ENCODE measurements around the gene FLNA. TPM values are rescaled to one million over a fixed set of nuclear protein-coding genes. Genes with fewer than 3 reads are reported as not detected.
A peak's percentile ranks its signal among the peaks of the same experiment; 100 is the strongest.

The FLNA gene, protein sequence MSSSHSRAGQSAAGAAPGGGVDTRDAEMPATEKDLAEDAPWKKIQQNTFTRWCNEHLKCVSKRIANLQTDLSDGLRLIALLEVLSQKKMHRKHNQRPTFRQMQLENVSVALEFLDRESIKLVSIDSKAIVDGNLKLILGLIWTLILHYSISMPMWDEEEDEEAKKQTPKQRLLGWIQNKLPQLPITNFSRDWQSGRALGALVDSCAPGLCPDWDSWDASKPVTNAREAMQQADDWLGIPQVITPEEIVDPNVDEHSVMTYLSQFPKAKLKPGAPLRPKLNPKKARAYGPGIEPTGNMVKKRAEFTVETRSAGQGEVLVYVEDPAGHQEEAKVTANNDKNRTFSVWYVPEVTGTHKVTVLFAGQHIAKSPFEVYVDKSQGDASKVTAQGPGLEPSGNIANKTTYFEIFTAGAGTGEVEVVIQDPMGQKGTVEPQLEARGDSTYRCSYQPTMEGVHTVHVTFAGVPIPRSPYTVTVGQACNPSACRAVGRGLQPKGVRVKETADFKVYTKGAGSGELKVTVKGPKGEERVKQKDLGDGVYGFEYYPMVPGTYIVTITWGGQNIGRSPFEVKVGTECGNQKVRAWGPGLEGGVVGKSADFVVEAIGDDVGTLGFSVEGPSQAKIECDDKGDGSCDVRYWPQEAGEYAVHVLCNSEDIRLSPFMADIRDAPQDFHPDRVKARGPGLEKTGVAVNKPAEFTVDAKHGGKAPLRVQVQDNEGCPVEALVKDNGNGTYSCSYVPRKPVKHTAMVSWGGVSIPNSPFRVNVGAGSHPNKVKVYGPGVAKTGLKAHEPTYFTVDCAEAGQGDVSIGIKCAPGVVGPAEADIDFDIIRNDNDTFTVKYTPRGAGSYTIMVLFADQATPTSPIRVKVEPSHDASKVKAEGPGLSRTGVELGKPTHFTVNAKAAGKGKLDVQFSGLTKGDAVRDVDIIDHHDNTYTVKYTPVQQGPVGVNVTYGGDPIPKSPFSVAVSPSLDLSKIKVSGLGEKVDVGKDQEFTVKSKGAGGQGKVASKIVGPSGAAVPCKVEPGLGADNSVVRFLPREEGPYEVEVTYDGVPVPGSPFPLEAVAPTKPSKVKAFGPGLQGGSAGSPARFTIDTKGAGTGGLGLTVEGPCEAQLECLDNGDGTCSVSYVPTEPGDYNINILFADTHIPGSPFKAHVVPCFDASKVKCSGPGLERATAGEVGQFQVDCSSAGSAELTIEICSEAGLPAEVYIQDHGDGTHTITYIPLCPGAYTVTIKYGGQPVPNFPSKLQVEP (N-terminal part only)
- total RNA-seq (100 to 1,000 TPM; 187 to 384 TPM), polyA plus RNA-seq (ENCODE audit: insufficient read length in 2 of 2) (100 to 1,000 TPM; 203 to 271 TPM)
- long read RNA-seq, donor 1, transcript FLNA-209 (3 exons, 1,026 nt): major isoform, 5 of 15 reads
- long read RNA-seq, donor 1, partial matches to known transcripts: 9 of 15 reads
- long read RNA-seq, donor 1, other reads (novel, unspliced or antisense): 0 of 15 reads
- long read RNA-seq, donor 2, partial matches to known transcripts: 14 of 16 reads
- long read RNA-seq, donor 2, other reads (novel, unspliced or antisense): 0 of 16 reads
- long read RNA-seq, donor 3, partial matches to known transcripts: 0 of 3 reads
- long read RNA-seq, donor 3, other reads (novel, unspliced or antisense): 0 of 3 reads
- long read RNA-seq, donor 4, transcript FLNA-209 (3 exons, 1,026 nt): major isoform, 5 of 10,377 reads
- long read RNA-seq, donor 4, partial matches to known transcripts: 10,065 of 10,377 reads
- long read RNA-seq, donor 4, other reads (novel, unspliced or antisense): 305 of 10,377 reads

DNA sequence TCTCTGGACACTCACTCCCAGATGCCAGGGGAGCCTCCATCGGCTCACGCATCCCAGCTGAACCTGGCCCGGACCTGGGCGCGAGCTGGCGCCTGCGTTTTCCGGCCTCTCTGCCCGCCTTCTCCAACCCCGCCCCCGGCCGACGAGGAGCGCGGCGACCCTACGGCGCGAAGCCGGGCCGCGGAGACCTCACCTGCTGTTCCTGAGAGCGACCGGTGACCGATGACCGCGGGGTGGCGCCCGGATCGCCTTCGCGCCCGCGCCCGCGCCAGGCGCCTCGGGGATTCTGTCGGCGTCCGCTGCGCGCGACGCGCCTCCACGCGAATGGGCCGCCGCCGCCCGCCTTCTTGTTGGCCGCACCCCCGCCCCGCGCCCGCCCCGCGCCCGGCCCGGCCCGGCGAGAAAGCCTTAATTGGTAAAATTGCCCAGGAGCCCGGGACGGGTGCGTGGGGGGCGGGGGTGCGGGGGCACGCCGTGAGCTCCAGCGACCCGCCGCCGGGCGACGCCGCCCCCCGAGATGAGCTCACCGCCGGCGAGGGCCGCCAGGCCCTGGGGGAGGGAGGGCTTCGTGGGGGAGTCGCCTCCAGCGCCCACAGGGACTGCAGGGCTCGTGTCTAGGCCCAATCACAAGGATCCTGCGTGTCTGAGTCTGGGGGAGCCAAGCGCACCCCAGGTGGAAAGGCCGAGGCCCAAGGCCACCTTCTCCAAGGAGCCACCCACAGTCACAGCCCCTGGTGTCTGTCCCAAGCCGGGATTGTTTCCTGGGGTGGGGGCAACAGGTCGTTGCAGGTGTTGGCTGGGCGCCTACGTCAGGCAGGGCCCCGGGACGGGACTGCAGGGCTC, at the start of gene FLNA:
TSS of gene FLNA (minus strand) at position 322 of the 843 bp plus-strand sequence. CDS start 3,389 bp downstream, outside the sequence.
- DNase-seq (ENCODE audit: low read depth in 4 of 6, low spot score in 6 of 6): peak in 2 of 6 donors; percentile 35
- peaks cover 50% of the 10 kb centered on the region for H3K4me1 ChIP-seq (ENCODE audit: control insufficient read depth, insufficient read depth, low read length)
- H3K36me3 ChIP-seq (ENCODE audit: control insufficient read depth, insufficient read depth, low read length): no peaks in the 10 kb centered on the region
- H3K9me3 ChIP-seq (ENCODE audit: control insufficient read depth, insufficient read depth, low read length): no peaks in the 10 kb centered on the region
- H3K4me3 ChIP-seq (ENCODE audit: low read depth, low read length): peak within 1 kb of the TSS; percentile 24
- no peaks in the 10 kb centered on the region for H3K27me3 ChIP-seq (ENCODE audit: control insufficient read depth, insufficient read depth, low read length)
- 25% methylated on average over 91 of the region's 95 CpGs for WGBS (ENCODE audit: insufficient coverage)
- H3K27ac ChIP-seq (ENCODE audit: low read depth, low read length): no peak within 1 kb of the TSS

GRCh38 chrX:154420402-154420756, 45.9 kb upstream of the FLNA start:
- DNase-seq (ENCODE audit: low read depth in 4 of 6, low spot score in 6 of 6): no peak
- Histone ChIP-seq H3K36me3 (ENCODE audit: control insufficient read depth, insufficient read depth, low read length) (peaks cover 34% of the 10 kb centered on the region), H3K4me3 (ENCODE audit: low read depth, low read length) (no peak overlapping the region), H3K27ac (ENCODE audit: low read depth, low read length) (no peak overlapping the region), H3K27me3 (ENCODE audit: control insufficient read depth, insufficient read depth, low read length) (no peaks in the 10 kb centered on the region), H3K4me1 (ENCODE audit: control insufficient read depth, insufficient read depth, low read length) (peaks cover 8% of the 10 kb centered on the region), H3K9me3 (ENCODE audit: control insufficient read depth, insufficient read depth, low read length) (no peaks in the 10 kb centered on the region)
- WGBS (ENCODE audit: insufficient coverage): 87% methylated on average over 9 of the region's 10 CpGs

GRCh38 chrX:154419688-154420401, 45.4 kb upstream of the FLNA start:
- H3K4me3 ChIP-seq (ENCODE audit: low read depth, low read length): no peak overlapping the region
- H3K9me3 ChIP-seq (ENCODE audit: control insufficient read depth, insufficient read depth, low read length): no peaks in the 10 kb centered on the region
- H3K36me3 ChIP-seq (ENCODE audit: control insufficient read depth, insufficient read depth, low read length): peaks cover 34% of the 10 kb centered on the region
- WGBS (ENCODE audit: insufficient coverage): 60% methylated on average over 15 of the region's 19 CpGs
- no peak overlapping the region for H3K27ac ChIP-seq (ENCODE audit: low read depth, low read length)
- H3K27me3 ChIP-seq (ENCODE audit: control insufficient read depth, insufficient read depth, low read length): no peaks in the 10 kb centered on the region
- no peak for DNase-seq (ENCODE audit: low read depth in 4 of 6, low spot score in 6 of 6)
- H3K4me1 ChIP-seq (ENCODE audit: control insufficient read depth, insufficient read depth, low read length): peaks cover 8% of the 10 kb centered on the region

DNA sequence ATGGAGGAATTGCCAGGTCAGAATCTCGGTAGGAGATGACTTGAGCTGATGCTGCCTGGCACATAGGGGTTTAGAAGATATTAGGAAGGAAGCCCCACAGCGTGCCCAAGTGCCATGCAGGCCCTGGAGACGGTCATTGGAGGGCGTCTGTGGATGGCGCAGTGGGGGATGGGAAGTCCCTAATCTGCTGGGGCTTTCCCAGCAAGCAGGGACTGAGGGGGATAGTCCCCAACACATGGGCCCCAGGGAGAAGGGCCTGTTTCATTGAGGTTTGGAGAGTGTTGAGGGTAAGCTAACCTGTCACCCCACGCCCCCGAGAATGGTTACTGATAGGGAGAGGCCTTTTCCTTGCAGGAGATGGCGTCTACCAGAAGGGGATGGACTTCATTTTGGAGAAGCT, 44.8 kb upstream of the FLNA start:
- no peak overlapping the region for H3K4me3 ChIP-seq (ENCODE audit: low read depth, low read length)
- H3K4me1 ChIP-seq (ENCODE audit: control insufficient read depth, insufficient read depth, low read length): peaks cover 8% of the 10 kb centered on the region
- no peaks in the 10 kb centered on the region for H3K27me3 ChIP-seq (ENCODE audit: control insufficient read depth, insufficient read depth, low read length)
- H3K36me3 ChIP-seq (ENCODE audit: control insufficient read depth, insufficient read depth, low read length): peaks cover 35% of the 10 kb centered on the region
- 76% methylated on average over 8 of the region's 8 CpGs for WGBS (ENCODE audit: insufficient coverage)
- H3K9me3 ChIP-seq (ENCODE audit: control insufficient read depth, insufficient read depth, low read length): no peaks in the 10 kb centered on the region
- H3K27ac ChIP-seq (ENCODE audit: low read depth, low read length): no peak overlapping the region
- no peak for DNase-seq (ENCODE audit: low read depth in 4 of 6, low spot score in 6 of 6)

- peaks cover 15% of the 10 kb centered on the region for H3K4me1 ChIP-seq (ENCODE audit: control insufficient read depth, insufficient read depth, low read length)
- 57% methylated on average over 6 of the region's 7 CpGs for WGBS (ENCODE audit: insufficient coverage)
- no peak overlapping the region for H3K27ac ChIP-seq (ENCODE audit: low read depth, low read length)
- peak in 1 of 6 donors; percentile 42 for DNase-seq (ENCODE audit: low read depth in 4 of 6, low spot score in 6 of 6)
- H3K9me3 ChIP-seq (ENCODE audit: control insufficient read depth, insufficient read depth, low read length): no peaks in the 10 kb centered on the region
- H3K27me3 ChIP-seq (ENCODE audit: control insufficient read depth, insufficient read depth, low read length): no peaks in the 10 kb centered on the region
- no peak overlapping the region for H3K4me3 ChIP-seq (ENCODE audit: low read depth, low read length)
- H3K36me3 ChIP-seq (ENCODE audit: control insufficient read depth, insufficient read depth, low read length): peaks cover 47% of the 10 kb centered on the region
Observed at GRCh38 chrX:154417157-154417556, 42.7 kb upstream of the FLNA start.

DNA sequence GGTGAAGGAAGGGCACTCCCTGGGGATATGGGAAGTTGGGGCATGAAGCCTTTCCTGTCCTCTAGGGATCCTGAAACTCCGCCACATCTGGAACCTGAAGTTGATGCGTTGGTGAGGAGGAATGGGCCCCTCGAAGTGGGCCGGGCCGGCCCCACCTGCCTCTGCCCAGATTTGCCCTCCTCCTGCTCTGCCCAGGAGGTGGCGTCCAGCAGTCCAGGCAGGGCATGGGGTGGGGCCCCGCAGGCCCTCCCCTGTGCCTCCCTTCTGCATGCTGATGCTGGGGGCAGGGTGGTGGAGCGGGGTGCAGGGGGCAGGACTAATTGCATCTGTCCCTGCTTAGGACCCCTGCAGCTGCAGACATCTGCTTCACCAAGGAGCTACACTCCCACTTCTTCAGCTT, 38.7 kb upstream of the FLNA start:
- Histone ChIP-seq H3K27me3 (ENCODE audit: control insufficient read depth, insufficient read depth, low read length) (no peaks in the 10 kb centered on the region), H3K36me3 (ENCODE audit: control insufficient read depth, insufficient read depth, low read length) (peaks cover 16% of the 10 kb centered on the region), H3K4me3 (ENCODE audit: low read depth, low read length) (no peak overlapping the region), H3K4me1 (ENCODE audit: control insufficient read depth, insufficient read depth, low read length) (peaks cover 9% of the 10 kb centered on the region), H3K27ac (ENCODE audit: low read depth, low read length) (no peak overlapping the region), H3K9me3 (ENCODE audit: control insufficient read depth, insufficient read depth, low read length) (no peaks in the 10 kb centered on the region)
- WGBS (ENCODE audit: insufficient coverage): 79% methylated on average over 8 of the region's 8 CpGs
- DNase-seq (ENCODE audit: low read depth in 4 of 6, low spot score in 6 of 6): no peak

DNA sequence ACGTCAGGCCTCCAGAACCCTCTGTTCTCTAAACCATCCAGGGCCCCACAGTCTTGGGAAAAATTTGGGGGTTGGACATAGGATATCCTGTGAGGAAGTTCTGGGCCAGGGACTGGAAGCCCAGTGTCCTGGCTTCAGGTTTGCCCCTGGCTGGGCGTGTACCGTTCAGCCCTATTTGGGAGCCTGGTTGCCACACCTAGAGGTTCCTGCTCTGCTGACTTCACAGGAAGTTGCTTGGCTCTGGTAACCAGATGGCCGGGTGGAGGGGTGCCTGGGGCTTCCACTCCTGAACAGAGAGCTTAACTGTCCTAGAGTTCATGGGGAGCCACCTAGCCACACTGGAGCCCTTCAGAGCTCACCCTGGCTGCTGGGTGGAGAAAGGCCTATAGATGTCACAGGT, 38.0 kb upstream of the FLNA start:
- Histone ChIP-seq H3K27me3 (ENCODE audit: control insufficient read depth, insufficient read depth, low read length) (no peaks in the 10 kb centered on the region), H3K4me3 (ENCODE audit: low read depth, low read length) (peak overlapping the region; percentile 60), H3K9me3 (ENCODE audit: control insufficient read depth, insufficient read depth, low read length) (no peaks in the 10 kb centered on the region), H3K4me1 (ENCODE audit: control insufficient read depth, insufficient read depth, low read length) (peaks cover 9% of the 10 kb centered on the region), H3K27ac (ENCODE audit: low read depth, low read length) (peak overlapping the region; percentile 57), H3K36me3 (ENCODE audit: control insufficient read depth, insufficient read depth, low read length) (peaks cover 16% of the 10 kb centered on the region)
- 69% methylated on average over 3 of the region's 4 CpGs for WGBS (ENCODE audit: insufficient coverage)
- no peak for DNase-seq (ENCODE audit: low read depth in 4 of 6, low spot score in 6 of 6)

DNA sequence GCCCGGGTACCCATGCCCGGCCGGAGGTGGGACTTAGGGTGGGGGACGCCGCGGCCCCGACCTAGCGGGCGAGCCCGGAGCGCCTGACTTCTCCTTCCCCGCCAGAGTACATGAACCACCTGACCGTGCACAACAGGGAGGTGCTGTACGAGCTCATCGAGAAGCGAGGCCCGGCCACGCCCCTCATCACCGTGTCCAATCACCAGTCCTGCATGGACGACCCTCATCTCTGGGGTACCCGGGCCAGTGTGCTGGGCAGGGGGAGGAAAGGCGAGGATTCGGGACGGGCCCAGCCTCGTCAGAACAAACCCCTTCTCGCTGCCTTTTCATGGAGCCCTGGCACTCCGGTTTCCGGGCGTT, 37.5 kb upstream of the FLNA start:
- Histone ChIP-seq H3K9me3 (ENCODE audit: control insufficient read depth, insufficient read depth, low read length) (no peaks in the 10 kb centered on the region), H3K27ac (ENCODE audit: low read depth, low read length) (peak overlapping the region; percentile 57), H3K4me1 (ENCODE audit: control insufficient read depth, insufficient read depth, low read length) (peaks cover 9% of the 10 kb centered on the region), H3K36me3 (ENCODE audit: control insufficient read depth, insufficient read depth, low read length) (peaks cover 16% of the 10 kb centered on the region), H3K27me3 (ENCODE audit: control insufficient read depth, insufficient read depth, low read length) (no peaks in the 10 kb centered on the region), H3K4me3 (ENCODE audit: low read depth, low read length) (peak overlapping the region; percentile 60)
- WGBS (ENCODE audit: insufficient coverage): 42% methylated on average over 25 of the region's 29 CpGs
- peak in 2 of 6 donors; percentile 82 to 86 for DNase-seq (ENCODE audit: low read depth in 4 of 6, low spot score in 6 of 6)

Data from spinal cord (tissue), 10 donors.